Trophoblast cell (in vitro differentiated cells and primary cell): ENCODE measurements around the gene LMAN2.

Source experiments
- DNase-seq, 2 donors: peaks; one replicate each; pipeline ENCODE4 v3.0.0-alpha.2; 2016
- H2AFZ ChIP-seq: 2 replicates; pipeline ENCODE4 v1.6.1; 2013; ENCODE audit warnings: low read length, moderate library complexity, mild to moderate bottlenecking; ENCODE audit not compliant: insufficient read depth, poor library complexity
- H2AK5ac ChIP-seq: 2 replicates; pipeline ENCODE4 v1.6.1; 2013; ENCODE audit warnings: mild to moderate bottlenecking, low read length
- H2BK120ac ChIP-seq: 2 replicates; pipeline ENCODE4 v1.6.1; 2013; ENCODE audit warnings: low read length, mild to moderate bottlenecking, moderate library complexity; ENCODE audit not compliant: insufficient read depth, poor library complexity
- H2BK12ac ChIP-seq: 2 replicates; pipeline ENCODE4 v1.6.1; 2013; ENCODE audit warnings: mild to moderate bottlenecking, low read length, moderate library complexity
- H2BK5ac ChIP-seq: 2 replicates; pipeline ENCODE4 v1.6.1; 2013; ENCODE audit warnings: low read length, low read depth, moderate library complexity, mild to moderate bottlenecking; ENCODE audit not compliant: poor library complexity
- H3K14ac ChIP-seq: 2 replicates; pipeline ENCODE4 v1.6.1; 2013; ENCODE audit warnings: mild to moderate bottlenecking, low read length
- H3K18ac ChIP-seq: 2 replicates; pipeline ENCODE4 v1.6.1; 2013; ENCODE audit warnings: mild to moderate bottlenecking, low read length
- H3K23ac ChIP-seq: 2 replicates; pipeline ENCODE4 v1.6.1; 2013; ENCODE audit warnings: low read length
- H3K27ac ChIP-seq: 2 replicates; pipeline ENCODE4 v1.5.1; 2013; ENCODE audit warnings: low read depth, mild to moderate bottlenecking, inconsistent platforms, low read length, moderate library complexity
- H3K27me3 ChIP-seq: 2 replicates; pipeline ENCODE4 v1.6.1; 2013; ENCODE audit warnings: inconsistent platforms, mild to moderate bottlenecking, low read length, moderate library complexity; ENCODE audit not compliant: insufficient read depth
- H3K36me3 ChIP-seq, 2 experiments: 1 replicate in 1 of 2; 2 replicates in 1 of 2; pipeline ENCODE4 v1.6.1; 2013; ENCODE audit warnings: low read length in 2 of 2, mild to moderate bottlenecking in 2 of 2, moderate library complexity in 1 of 2; ENCODE audit not compliant: insufficient read depth in 2 of 2, control insufficient read depth in 1 of 2
- H3K4ac ChIP-seq: 2 replicates; pipeline ENCODE4 v1.6.1; 2013; ENCODE audit warnings: low read depth, mild to moderate bottlenecking, low read length, moderate library complexity
- H3K4me1 ChIP-seq, 2 experiments: 1 replicate in 1 of 2; 2 replicates in 1 of 2; pipeline ENCODE4 v1.6.1; 2013; ENCODE audit warnings: low read length in 2 of 2, mild to moderate bottlenecking in 2 of 2, moderate library complexity in 1 of 2; ENCODE audit not compliant: insufficient read depth in 2 of 2, control insufficient read depth in 1 of 2
- H3K4me2 ChIP-seq: 2 replicates; pipeline ENCODE4 v1.6.1; 2013; ENCODE audit warnings: inconsistent platforms, mild to moderate bottlenecking, low read length, moderate library complexity
- H3K4me3 ChIP-seq: 2 replicates; pipeline ENCODE4 v1.5.1; 2013; ENCODE audit warnings: mild to moderate bottlenecking, low read depth, low read length, inconsistent platforms
- H3K79me1 ChIP-seq: one replicate; pipeline ENCODE4 v1.6.1; 2013; ENCODE audit warnings: low read length
- H3K79me2 ChIP-seq: 2 replicates; pipeline ENCODE4 v1.6.1; 2013; ENCODE audit warnings: low read length, mild to moderate bottlenecking; ENCODE audit not compliant: control insufficient read depth, insufficient read depth, poor library complexity
- H3K9ac ChIP-seq: 2 replicates; pipeline ENCODE4 v1.6.1; 2013; ENCODE audit warnings: mild to moderate bottlenecking, low read length
- H3K9me3 ChIP-seq: 2 replicates; pipeline ENCODE4 v1.6.1; 2013; ENCODE audit warnings: low read depth, mild to moderate bottlenecking, control low read depth, inconsistent platforms, low read length; ENCODE audit not compliant: insufficient read depth
- H4K12ac ChIP-seq: 2 replicates; pipeline ENCODE4 v1.6.1; 2013; ENCODE audit warnings: low read depth, mild to moderate bottlenecking, low read length, moderate library complexity
- H4K8ac ChIP-seq: 2 replicates; pipeline ENCODE4 v1.6.1; 2013; ENCODE audit warnings: low read depth, mild to moderate bottlenecking, low read length, moderate library complexity
- H4K91ac ChIP-seq: one replicate; pipeline ENCODE4 v1.6.1; 2013; ENCODE audit warnings: low read depth, mild to moderate bottlenecking, low read length, moderate library complexity
- WGBS: extraction: QIAGEN DNeasy Blood & Tissue Kit; methylation state at CpG from one replicate; pipeline ENCODE4 v1.1.7; 2013; ENCODE audit warnings: missing lambda C conversion rate; ENCODE audit not compliant: insufficient read length, insufficient coverage; ENCODE audit errors: extremely low coverage; 5-methylcytosine and 5-hydroxymethylcytosine counted together

LMAN2 gene

DNA sequence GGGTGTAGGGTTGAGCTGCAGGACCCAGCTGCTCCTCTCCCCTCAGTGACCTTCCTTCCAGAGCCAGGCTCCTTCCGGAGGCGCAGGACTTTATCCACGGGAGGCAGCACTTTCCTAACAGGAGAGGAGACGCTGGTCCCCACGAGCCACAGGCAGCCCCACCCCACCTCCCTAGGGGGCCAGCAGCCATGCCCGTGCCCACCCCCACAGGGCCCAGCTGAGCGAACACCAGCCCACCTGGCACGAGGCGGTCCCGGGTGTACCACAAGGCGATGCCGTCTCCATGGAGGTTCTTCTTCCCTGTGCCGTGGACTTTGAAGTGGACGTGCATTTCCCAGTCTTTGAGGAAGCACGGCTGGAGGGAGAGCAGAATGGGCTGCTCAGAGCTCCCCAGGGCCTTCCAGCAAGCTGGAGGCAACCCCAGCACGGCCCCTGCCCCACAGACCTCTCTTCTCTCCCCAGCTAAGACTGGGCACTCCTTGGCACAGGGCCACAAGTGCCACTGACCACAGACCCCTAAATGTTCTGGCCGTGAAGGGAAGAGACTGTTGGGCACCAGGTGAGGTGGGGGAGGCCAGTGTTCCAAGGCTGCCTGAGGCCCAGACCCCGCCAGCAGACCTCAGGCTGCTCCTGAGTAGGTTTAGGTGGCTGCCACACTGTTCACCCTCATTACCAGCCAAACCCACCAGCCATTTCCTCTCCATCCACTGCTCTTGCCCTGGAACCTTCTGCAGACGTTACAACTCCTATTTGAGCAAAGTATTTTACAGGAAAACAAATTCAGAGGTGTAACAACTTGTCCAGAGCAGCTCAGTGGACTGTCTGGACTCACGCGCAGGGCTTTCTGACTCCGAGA, 13.0 kb downstream of the LMAN2 start:
- no peak overlapping the region for H3K18ac ChIP-seq
- H3K36me3 ChIP-seq, result peaks cover 63% of the 10 kb centered on the region in 2 experiments
- H2BK5ac ChIP-seq, result no peak overlapping the region
- DNase-seq, result no peak
- no CpG with 5 or more reads among the region's 22 CpGs for WGBS
- H4K8ac ChIP-seq, result no peak overlapping the region
- H3K4ac ChIP-seq, result no peak overlapping the region
- no peak overlapping the region for H2BK120ac ChIP-seq
- H3K79me2 ChIP-seq, result peaks cover 2% of the 10 kb centered on the region
- no peak overlapping the region for H3K4me2 ChIP-seq
- H3K79me1 ChIP-seq, result no peaks in the 10 kb centered on the region
- no peak overlapping the region for H3K9ac ChIP-seq
- no peaks in the 10 kb centered on the region for H3K27me3 ChIP-seq
- H2AFZ ChIP-seq, result no peak overlapping the region
- H4K12ac ChIP-seq, result no peak overlapping the region
- H4K91ac ChIP-seq, result no peak overlapping the region
- no peak overlapping the region for H2AK5ac ChIP-seq
- H3K4me3 ChIP-seq, result no peak overlapping the region
- peaks cover 0 to 3% of the 10 kb centered on the region in 2 experiments for H3K4me1 ChIP-seq
- H3K9me3 ChIP-seq, result no peaks in the 10 kb centered on the region
- no peak overlapping the region for H3K27ac ChIP-seq
- no peak overlapping the region for H3K14ac ChIP-seq
- no peak overlapping the region for H2BK12ac ChIP-seq
- H3K23ac ChIP-seq, result no peak overlapping the region

DNA sequence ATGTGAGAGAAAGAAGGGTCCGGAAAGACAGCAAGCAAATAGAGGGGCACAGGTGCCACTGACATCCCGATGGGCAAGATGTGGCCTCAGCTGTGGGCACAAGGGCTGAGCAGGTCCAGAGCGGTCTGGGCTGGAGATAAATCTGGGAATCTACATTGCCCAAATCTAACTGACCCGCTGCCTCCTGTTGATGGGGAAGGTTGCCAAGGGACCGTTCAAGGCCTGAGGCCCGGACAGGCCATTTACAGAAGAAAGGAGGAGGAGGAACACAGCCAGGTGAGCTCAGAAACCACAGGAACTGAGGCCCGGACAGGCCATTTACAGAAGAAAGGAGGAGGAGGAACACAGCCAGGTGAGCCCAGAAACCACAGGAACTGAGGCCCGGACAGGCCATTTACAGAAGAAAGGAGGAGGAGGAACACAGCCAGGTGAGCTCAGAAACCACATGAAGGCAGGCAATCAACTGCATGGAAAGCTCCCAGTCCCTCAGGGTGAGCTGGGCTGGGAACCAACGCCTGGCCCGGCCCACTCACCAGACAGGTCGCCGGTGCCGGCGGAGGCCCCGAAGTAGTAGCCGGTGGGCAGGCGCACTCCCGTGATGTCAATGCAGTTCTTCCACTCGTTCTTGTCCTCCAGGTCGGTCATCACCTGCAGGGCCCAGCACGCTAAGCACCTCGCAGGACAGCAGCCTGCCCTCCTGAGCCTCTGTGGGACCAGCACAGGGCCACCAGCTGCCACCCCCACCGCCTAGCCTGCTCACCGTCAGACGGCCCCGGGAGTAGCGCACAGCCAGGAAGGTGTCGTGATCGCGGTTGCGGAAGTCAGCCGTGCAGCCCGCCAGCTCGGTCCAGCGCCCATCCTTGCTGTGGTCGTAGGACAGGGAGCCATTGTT, 14.6 kb downstream of the LMAN2 start:
- DNase-seq, result no peak
- no peak overlapping the region for H2AK5ac ChIP-seq
- peaks cover 0 to 3% of the 10 kb centered on the region in 2 experiments for H3K4me1 ChIP-seq
- WGBS, result no CpG with 5 or more reads among the region's 36 CpGs
- no peak overlapping the region for H3K18ac ChIP-seq
- no peaks in the 10 kb centered on the region for H3K79me2 ChIP-seq
- no peak overlapping the region for H3K14ac ChIP-seq
- H3K79me1 ChIP-seq, result no peaks in the 10 kb centered on the region
- H3K27me3 ChIP-seq, result no peaks in the 10 kb centered on the region
- no peak overlapping the region for H2BK120ac ChIP-seq
- no peak overlapping the region for H3K9ac ChIP-seq
- no peak overlapping the region for H4K91ac ChIP-seq
- no peak overlapping the region for H2AFZ ChIP-seq
- H3K4me3 ChIP-seq, result no peak overlapping the region
- no peak overlapping the region for H2BK5ac ChIP-seq
- H4K12ac ChIP-seq, result no peak overlapping the region
- no peak overlapping the region for H3K23ac ChIP-seq
- H3K4ac ChIP-seq, result no peak overlapping the region
- H3K4me2 ChIP-seq, result no peak overlapping the region
- no peak overlapping the region for H2BK12ac ChIP-seq
- H3K27ac ChIP-seq, result no peak overlapping the region
- H3K9me3 ChIP-seq, result no peaks in the 10 kb centered on the region
- peaks cover 75 to 79% of the 10 kb centered on the region in 2 experiments for H3K36me3 ChIP-seq
- no peak overlapping the region for H4K8ac ChIP-seq

DNA sequence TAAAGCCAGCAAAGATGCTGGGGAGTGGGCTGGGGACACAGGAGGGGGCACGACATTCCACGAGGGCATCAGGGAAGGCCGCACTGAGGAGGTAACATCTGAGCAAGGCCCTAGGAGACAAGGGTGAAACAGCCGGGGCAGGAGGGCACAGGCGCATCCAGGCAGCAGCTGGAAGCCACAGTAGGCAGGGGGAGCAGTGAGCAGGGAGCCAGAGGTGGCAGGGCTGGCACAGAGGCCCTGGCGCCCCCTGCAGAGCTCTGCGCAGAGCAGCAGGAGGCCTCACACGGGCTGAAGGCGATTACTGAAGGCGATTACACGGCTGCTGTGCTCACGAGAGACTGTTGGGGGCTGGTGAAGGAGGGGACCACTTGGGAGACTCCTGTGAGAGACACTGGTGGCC, 15.4 kb downstream of the LMAN2 start:
- Histone ChIP-seq H3K27me3 (no peaks in the 10 kb centered on the region), H3K79me1 (no peaks in the 10 kb centered on the region), H4K12ac (no peak overlapping the region), H2AFZ (no peak overlapping the region), H2BK120ac (no peak overlapping the region), H3K14ac (no peak overlapping the region), H3K4me1 (peaks cover 0 to 3% of the 10 kb centered on the region in 2 experiments), H2AK5ac (no peak overlapping the region), H3K36me3 (peaks cover 81 to 84% of the 10 kb centered on the region in 2 experiments), H3K4ac (no peak overlapping the region), H3K79me2 (no peaks in the 10 kb centered on the region), H3K9me3 (no peaks in the 10 kb centered on the region), H3K27ac (no peak overlapping the region), H4K91ac (no peak overlapping the region), H3K23ac (no peak overlapping the region), H2BK5ac (no peak overlapping the region), H3K4me3 (no peak overlapping the region), H3K9ac (no peak overlapping the region), H3K18ac (no peak overlapping the region), H2BK12ac (no peak overlapping the region), H4K8ac (no peak overlapping the region), H3K4me2 (no peak overlapping the region)
- DNase-seq, result no peak
- WGBS, result no CpG with 5 or more reads among the region's 12 CpGs

DNA sequence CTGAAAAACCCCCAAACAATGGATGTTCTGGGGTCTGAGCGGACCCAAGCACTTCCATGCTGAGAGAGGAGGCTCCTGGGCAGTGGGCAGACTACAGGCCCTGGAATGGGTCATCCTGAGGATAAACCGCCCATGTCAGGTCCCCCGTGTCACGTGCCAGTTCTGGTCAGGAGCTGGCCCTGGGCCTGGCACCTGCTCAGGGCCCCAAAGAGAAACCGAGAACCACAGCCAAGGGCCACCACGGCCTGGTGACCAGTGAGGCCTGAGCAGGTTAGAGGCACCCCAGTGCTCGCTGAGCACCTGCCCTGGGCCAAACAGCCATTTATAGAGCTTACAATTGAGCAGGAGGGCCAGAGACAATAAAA, 15.8 kb downstream of the LMAN2 start:
- H3K79me1 ChIP-seq, result no peaks in the 10 kb centered on the region
- H3K9me3 ChIP-seq, result no peaks in the 10 kb centered on the region
- H2AFZ ChIP-seq, result no peak overlapping the region
- H2BK5ac ChIP-seq, result no peak overlapping the region
- H4K91ac ChIP-seq, result no peak overlapping the region
- no peaks in the 10 kb centered on the region for H3K27me3 ChIP-seq
- H3K14ac ChIP-seq, result no peak overlapping the region
- H2AK5ac ChIP-seq, result no peak overlapping the region
- H3K79me2 ChIP-seq, result no peaks in the 10 kb centered on the region
- no peak overlapping the region for H4K8ac ChIP-seq
- H3K9ac ChIP-seq, result no peak overlapping the region
- H3K27ac ChIP-seq, result no peak overlapping the region
- DNase-seq, result no peak
- H3K18ac ChIP-seq, result no peak overlapping the region
- no peak overlapping the region for H3K4me2 ChIP-seq
- no peak overlapping the region for H3K23ac ChIP-seq
- H3K36me3 ChIP-seq, result peaks cover 85 to 88% of the 10 kb centered on the region in 2 experiments
- no CpG with 5 or more reads among the region's 7 CpGs for WGBS
- no peak overlapping the region for H3K4ac ChIP-seq
- no peak overlapping the region for H4K12ac ChIP-seq
- H3K4me3 ChIP-seq, result no peak overlapping the region
- H2BK12ac ChIP-seq, result no peak overlapping the region
- H3K4me1 ChIP-seq, result peaks cover 0 to 3% of the 10 kb centered on the region in 2 experiments
- H2BK120ac ChIP-seq, result no peak overlapping the region
